Endothelial cell of umbilical vein (primary cell): ENCODE data around the gene ASB10. TPM values are rescaled to one million over a fixed set of nuclear protein-coding genes. Genes with fewer than 3 reads are reported as not detected.

Experiments used
- BruUV-seq: library from RNA; stranded (reverse); fragments of 400-500 nt; replicated peaks from 2 replicates; lab custom pipeline; 2021; lab: Mats Ljungman, UMichigan
- CTCF ChIA-PET: fragments of 300-600, 350-600 bp; sonication (Branson Sonifier 250); formaldehyde crosslinking; loops from one replicate; lab custom pipeline; 2021; ENCODE audit warnings: antibody characterized with exemption, inconsistent platforms; lab: Charles Lee
- POLR2A ChIA-PET: fragments of 300-600, 350-600 bp; sonication (Branson Sonifier 250); formaldehyde crosslinking; loops from one replicate; lab custom pipeline; 2021; ENCODE audit warnings: antibody characterized with exemption, inconsistent platforms; lab: Charles Lee
- DNase-seq: peaks from one replicate; pipeline ENCODE4 v3.0.0-alpha.2; 2011; ENCODE audit warnings: low read depth, low spot score
- FAIRE-seq: peaks from 2 replicates; lab custom pipeline; 2011; peaks lifted over from hg19 to GRCh38; lab: Jason Lieb, UNC
- H2AFZ ChIP-seq: 2 replicates; pipeline ENCODE4 v1.6.0; 2012; ENCODE audit warnings: low read depth, low read length, control low read depth, inconsistent platforms
- H3K27ac ChIP-seq: 2 replicates; pipeline ENCODE4 v1.5.1; 2011; ENCODE audit warnings: low read depth, mild to moderate bottlenecking, control low read depth, low read length, moderate library complexity; ENCODE audit not compliant: insufficient read depth
- H3K27me3 ChIP-seq, 2 experiments: 2 replicates each; pipeline versions ENCODE4 v1.6.0 to v1.6.1; 2011; ENCODE audit warnings: low read length in 2 of 2, mixed read lengths in 1 of 2; ENCODE audit not compliant: control insufficient read depth in 2 of 2, insufficient read depth in 2 of 2
- H3K36me3 ChIP-seq, 2 experiments: 2 replicates in 1 of 2; 3 replicates in 1 of 2; pipeline ENCODE4 v1.5.1; 2011; ENCODE audit warnings: low read length in 2 of 2, mild to moderate bottlenecking in 1 of 2, moderate library complexity in 1 of 2; ENCODE audit not compliant: control insufficient read depth in 2 of 2, insufficient read depth in 2 of 2; ENCODE audit errors: extremely low read depth in 1 of 2
- H3K4me1 ChIP-seq: 3 replicates; pipeline ENCODE4 v1.5.1; 2011; ENCODE audit warnings: mild to moderate bottlenecking, low read length; ENCODE audit not compliant: control insufficient read depth, insufficient read depth; ENCODE audit errors: extremely low read depth
- H3K4me2 ChIP-seq: 2 replicates; pipeline ENCODE4 v1.6.1; 2011; ENCODE audit warnings: low read length, control low read depth, mixed read lengths; ENCODE audit not compliant: insufficient read depth
- H3K4me3 ChIP-seq, 3 experiments: fragments of 200-600 bp in 1 of 3; sonication (generic), shearing (Covaris generic) in 1 of 3; replicated peaks in 1 of 3; 2 replicates each; pipeline ENCODE4 v1.5.1; 2011 to 2016; ENCODE audit warnings: control low read depth in 3 of 3, low read length in 3 of 3, mild to moderate bottlenecking in 2 of 3, inconsistent platforms in 1 of 3, low read depth in 1 of 3, moderate library complexity in 1 of 3; ENCODE audit not compliant: insufficient read depth in 1 of 3
- H3K79me2 ChIP-seq: 2 replicates; pipeline ENCODE4 v1.6.0; 2012; ENCODE audit warnings: low read length, inconsistent platforms; ENCODE audit not compliant: control insufficient read depth, insufficient read depth
- H3K9ac ChIP-seq: replicated peaks from 2 replicates; pipeline ENCODE3; 2011; ENCODE audit warnings: low read length, control low read depth; ENCODE audit not compliant: insufficient read depth; ENCODE audit errors: extremely low read depth
- H3K9me1 ChIP-seq: replicated peaks from 3 replicates; pipeline ENCODE4 v1.6.0; 2011; ENCODE audit warnings: mild to moderate bottlenecking, low read length; ENCODE audit not compliant: control insufficient read depth, insufficient read depth; ENCODE audit errors: extremely low read depth
- H3K9me3 ChIP-seq: replicated peaks from 2 replicates; pipeline ENCODE4 v1.5.1; 2012; ENCODE audit warnings: low read length, inconsistent platforms; ENCODE audit not compliant: control insufficient read depth, insufficient read depth
- H4K20me1 ChIP-seq: replicated peaks from 2 replicates; pipeline ENCODE3; 2011; ENCODE audit warnings: mild to moderate bottlenecking, low read length; ENCODE audit not compliant: control insufficient read depth, insufficient read depth; ENCODE audit errors: extremely low read depth
- CTCF ChIP-seq, 2 donors: IDR thresholded peaks; 1 replicate in 1 of 2; 2 replicates in 1 of 2; pipeline ENCODE4 v1.5.1; 2011; ENCODE audit warnings: low read length in 2 of 2, mild to moderate bottlenecking in 2 of 2, moderate library complexity in 2 of 2, control low read depth in 1 of 2, inconsistent platforms in 1 of 2, low read depth in 1 of 2; ENCODE audit not compliant: insufficient read depth in 1 of 2; ENCODE audit errors: extremely low read depth in 1 of 2
- EZH2 ChIP-seq: IDR thresholded peaks from 2 replicates; pipeline ENCODE4 v1.6.1; 2012; ENCODE audit warnings: borderline replicate concordance, low read depth, mild to moderate bottlenecking, moderate library complexity, low read length, inconsistent platforms; ENCODE audit not compliant: severe bottlenecking
- FOS ChIP-seq: IDR thresholded peaks from 2 replicates; pipeline ENCODE4 v1.6.1; 2011; ENCODE audit warnings: mild to moderate bottlenecking, low read length, moderate library complexity, borderline replicate concordance; ENCODE audit not compliant: insufficient read depth
- GATA2 ChIP-seq: IDR thresholded peaks from 2 replicates; pipeline ENCODE4 v1.7.0; 2011; ENCODE audit warnings: low read depth, mild to moderate bottlenecking, moderate library complexity, mixed read lengths, low read length; ENCODE audit not compliant: insufficient read length, insufficient read depth
- JUN ChIP-seq: IDR thresholded peaks from 2 replicates; pipeline ENCODE4 v1.6.1; 2011; ENCODE audit warnings: borderline replicate concordance, low read depth; ENCODE audit not compliant: insufficient read length, insufficient read depth
- MAX ChIP-seq: IDR thresholded peaks from 2 replicates; pipeline ENCODE4 v1.6.1; 2011; ENCODE audit not compliant: insufficient read depth, insufficient read length
- MYC ChIP-seq: IDR thresholded peaks from one replicate; pipeline ENCODE4 v1.6.1; 2011; ENCODE audit warnings: mild to moderate bottlenecking, low read depth, low read length
- POLR2A ChIP-seq: IDR thresholded peaks from 2 replicates; pipeline ENCODE4 v1.6.1; 2012; ENCODE audit warnings: low read depth, mild to moderate bottlenecking, control low read depth, low read length
- POLR2AphosphoS5 ChIP-seq: IDR thresholded peaks from 2 replicates; pipeline ENCODE4 v1.6.1; 2012; ENCODE audit warnings: low read depth, mild to moderate bottlenecking, control low read depth, low read length, moderate library complexity; ENCODE audit not compliant: insufficient read depth
- dilution Hi-C: fragments of 300-500 bp; cut with MboI; formaldehyde crosslinking; loops from one replicate; pipeline ENCODE4 v1.15.0; 2019; ENCODE audit warnings: low sequenced_read_pairs; ENCODE audit not compliant: extremely low pct_ligation_motif_present
- intact Hi-C: fragments of 100-400 bp; cut with micrococcal nuclease; formaldehyde crosslinking; loops from one replicate; pipeline ENCODE4 v1.10.0; 2022
- polyA plus RNA-seq, 4 experiments: library from polyadenylated mRNA; depleted of rRNA in 3 of 4; stranded (reverse) in 3 of 4; unstranded in 1 of 4; fragments of >200 nt; gene quantifications; 2 replicates each; pipeline versions ENCODE4 v1.2.1 to v1.2.3, GENCODE V29; 2011 to 2012; ENCODE audit warnings: missing spikeins in 1 of 4
- total RNA-seq: library from RNA; stranded (reverse); gene quantifications from 2 replicates; pipeline ENCODE4 v1.2.3, GENCODE V29; 2021

ASB10 gene
- total and polyA plus RNA-seq, 2 donors (not counting 3 experiments of a cell fraction or from before 2014, with no cell fraction given) = not detected

- dilution Hi-C loops = no loop called here
- H3K4me3 ChIP-seq = no peak overlapping the region
- no peaks in the 10 kb centered on the region for H3K27me3 ChIP-seq
- ChIA-PET CTCF (interaction anchor here (1.2 to 1.3 kb wide), 2 partner anchors 9 to 26 kb away, joined by 3 to 4 read pairs; partner anchors contain the start of gene ABCF2), POLR2A (no interaction called here)
- DNase-seq = no peak
- H3K27ac ChIP-seq = no peak overlapping the region
- no TSS peak for BruUV-seq
- H3K4me1 ChIP-seq = no peaks in the 10 kb centered on the region
- H3K4me2 ChIP-seq = no peak overlapping the region
- TF ChIP-seq FOS (no peak), EZH2 (no peak), GATA2 (no peak)
- intact Hi-C loops = no loop called here
- H3K9ac ChIP-seq = no peak overlapping the region
- no peaks in the 10 kb centered on the region for H3K9me3 ChIP-seq
- no peaks in the 10 kb centered on the region for H3K9me1 ChIP-seq
- no peak overlapping the region for H2AFZ ChIP-seq
- no peaks in the 10 kb centered on the region for H4K20me1 ChIP-seq
- FAIRE-seq = no peak
- no peaks in the 10 kb centered on the region for H3K79me2 ChIP-seq
- peaks cover 13 to 51% of the 10 kb centered on the region in 2 experiments for H3K36me3 ChIP-seq
Measured at GRCh38 chr7:151218170-151218569, 31.1 kb upstream of the ASB10 start.

DNA sequence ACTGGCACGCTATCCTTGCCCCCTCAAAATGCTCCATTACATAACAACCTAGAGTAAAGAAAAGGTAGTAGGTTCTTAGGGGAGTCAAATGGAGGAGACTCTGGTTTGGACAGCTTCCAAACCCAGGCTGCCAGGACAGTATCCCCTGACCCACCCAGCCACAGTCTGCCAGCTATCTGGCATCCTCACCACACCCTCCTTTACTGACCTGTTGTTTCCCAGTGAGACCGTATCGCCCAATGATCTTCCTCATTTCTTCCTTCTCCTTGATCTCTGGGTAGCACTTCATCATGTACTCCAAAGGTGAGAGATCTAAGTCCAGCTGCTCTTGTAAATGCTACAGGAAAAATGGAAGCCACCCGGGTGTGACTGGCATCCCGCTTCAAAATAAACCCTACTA is 28.3 kb upstream of the ASB10 start:
- intact Hi-C loops = no loop called here
- CTCF ChIA-PET = no interaction called here
- DNase-seq (no peak), FAIRE-seq (no peak)
- Histone ChIP-seq H3K27me3 (no peaks in the 10 kb centered on the region), H3K4me1 (no peaks in the 10 kb centered on the region), H3K9ac (no peak overlapping the region), H4K20me1 (no peaks in the 10 kb centered on the region), H3K9me3 (no peaks in the 10 kb centered on the region), H3K9me1 (no peaks in the 10 kb centered on the region), H3K27ac (no peak overlapping the region), H3K4me3 (no peak overlapping the region), H3K36me3 (peaks cover 7 to 37% of the 10 kb centered on the region in 2 experiments), H3K4me2 (no peak overlapping the region), H3K79me2 (no peaks in the 10 kb centered on the region), H2AFZ (no peak overlapping the region)
- dilution Hi-C loops = no loop called here
- no peak for TF ChIP-seq GATA2
- no peak for TF ChIP-seq EZH2
- TF ChIP-seq POLR2A = no peak
- no peak for TF ChIP-seq CTCF (IDR thresholded peaks at IDR 0.05; ENCODE audit: extremely low read depth in 1 of 2, insufficient read depth in 1 of 2, low read depth in 1 of 2, low read length in 2 of 2)
- no peak for TF ChIP-seq MYC
- no peak for TF ChIP-seq POLR2AphosphoS5
- no peak for TF ChIP-seq MAX
- no peak for TF ChIP-seq FOS
- TF ChIP-seq JUN = no peak
- BruUV-seq = no TSS peak
- POLR2A ChIA-PET = no interaction called here
